Fibroblast of lung (primary cell): ENCODE measurements around the gene CALY.

Experiments
- CTCF ChIP-seq, 2 donors: IDR thresholded peaks in 1 of 2; conservative IDR thresholded peaks in 1 of 2; 1 replicate in 1 of 2; 2 replicates in 1 of 2; pipeline ENCODE4 v1.5.1; 2011 to 2012; ENCODE audit warnings: low read length in 2 of 2, control low read depth in 1 of 2, inconsistent platforms in 1 of 2, low read depth in 1 of 2, mild to moderate bottlenecking in 1 of 2
- EZH2 ChIP-seq: IDR thresholded peaks from 2 replicates; pipeline ENCODE4 v1.5.1; 2012; ENCODE audit warnings: low read length, control low read depth, mild to moderate bottlenecking; ENCODE audit errors: missing control alignments

- TF ChIP-seq EZH2 (no peak), CTCF (conservative IDR thresholded peaks at IDR 0.05 in 1 of 2, IDR thresholded peaks at IDR 0.05 in 1 of 2; ENCODE audit: low read depth in 1 of 2, low read length in 2 of 2) (no peak)
These were observed 20.0 kb downstream of the CALY start for GRCh38 chr10:133316732-133317131.
